H1 (cell line): ENCODE measurements around the gene PAIP2. TPM values are rescaled to one million over a fixed set of nuclear protein-coding genes. Genes with fewer than 3 reads are reported as not detected.

Source experiments
- CTCF ChIA-PET: fragments of 300-600 bp; sonication (Branson Sonifier 250); formaldehyde crosslinking; loops from one replicate; lab custom pipeline; 2021; ENCODE audit not compliant: partially characterized antibody; lab: Charles Lee
- POLR2A ChIA-PET: fragments of 300-600 bp; sonication (Branson Sonifier 250); formaldehyde crosslinking; loops from one replicate; lab custom pipeline; 2021; ENCODE audit warnings: inconsistent platforms; ENCODE audit not compliant: partially characterized antibody; lab: Charles Lee
- DNase-seq, 2 experiments: peaks; one replicate each; pipeline versions ENCODE4 v3.0.0 to v3.0.0-alpha.2; 2010 to 2022; ENCODE audit warnings: low spot score in 2 of 2, low read depth in 1 of 2, mixed read lengths in 1 of 2
- FAIRE-seq: peaks from 2 replicates; lab custom pipeline; 2011; peaks lifted over from hg19 to GRCh38; lab: Jason Lieb, UNC
- H2AFZ ChIP-seq: 2 replicates; pipeline ENCODE4 v1.8.1; 2012; ENCODE audit warnings: low read length, inconsistent platforms
- H2AK5ac ChIP-seq: 2 replicates; pipeline ENCODE4 v1.6.1; 2013; ENCODE audit warnings: low read depth, low read length
- H2BK120ac ChIP-seq: replicated peaks from 2 replicates; pipeline ENCODE3; 2013; ENCODE audit warnings: low read depth, low read length, inconsistent platforms
- H2BK12ac ChIP-seq: 2 replicates; pipeline ENCODE4 v1.6.1; 2013; ENCODE audit warnings: low read depth, low read length
- H2BK15ac ChIP-seq: 2 replicates; pipeline ENCODE4 v1.6.1; 2013; ENCODE audit warnings: low read length
- H2BK20ac ChIP-seq: 2 replicates; pipeline ENCODE4 v1.6.1; 2013; ENCODE audit warnings: low read length
- H2BK5ac ChIP-seq: 2 replicates; pipeline ENCODE4 v1.6.1; 2013; ENCODE audit warnings: low read depth, low read length
- H3K14ac ChIP-seq: 2 replicates; pipeline ENCODE4 v1.6.1; 2013; ENCODE audit warnings: inconsistent platforms; ENCODE audit not compliant: insufficient read length
- H3K18ac ChIP-seq: 2 replicates; pipeline ENCODE4 v1.6.1; 2013; ENCODE audit warnings: low read length; ENCODE audit errors: extremely low read depth
- H3K23ac ChIP-seq: 2 replicates; pipeline ENCODE4 v1.6.1; 2013; ENCODE audit warnings: inconsistent platforms; ENCODE audit not compliant: insufficient read length
- H3K23me2 ChIP-seq: 2 replicates; pipeline ENCODE4 v1.6.1; 2013; ENCODE audit warnings: low read depth, low read length
- H3K27ac ChIP-seq: 2 replicates; pipeline ENCODE4 v1.6.1; 2011; ENCODE audit warnings: low read depth, low read length, inconsistent platforms
- H3K27me3 ChIP-seq, 4 experiments: replicated peaks in 1 of 4; 1 replicate in 1 of 4; 2 replicates in 3 of 4; pipeline versions ENCODE4 v1.6.1 to v1.8.1; 2011 to 2013; ENCODE audit warnings: low read length in 3 of 4, mild to moderate bottlenecking in 3 of 4, inconsistent platforms in 2 of 4, mixed read lengths in 2 of 4, moderate library complexity in 1 of 4; ENCODE audit not compliant: control insufficient read depth in 3 of 4, insufficient read depth in 3 of 4; ENCODE audit errors: extremely low read depth in 1 of 4
- H3K36me3 ChIP-seq, 4 experiments: 2 replicates each; pipeline versions ENCODE4 v1.6.1 to v1.8.1; 2011 to 2013; ENCODE audit warnings: mild to moderate bottlenecking in 4 of 4, low read length in 3 of 4, moderate library complexity in 2 of 4, control low read depth in 1 of 4, inconsistent platforms in 1 of 4; ENCODE audit not compliant: insufficient read depth in 4 of 4, control insufficient read depth in 2 of 4
- H3K4ac ChIP-seq: replicated peaks from 2 replicates; pipeline ENCODE3; 2013; ENCODE audit warnings: low read length, low read depth, mixed read lengths, inconsistent platforms; ENCODE audit not compliant: insufficient read length
- H3K4me1 ChIP-seq, 4 experiments: replicated peaks in 1 of 4; 1 replicate in 1 of 4; 2 replicates in 3 of 4; pipeline versions ENCODE4 v1.6.1 to v1.8.1; 2011 to 2013; ENCODE audit warnings: low read length in 3 of 4, inconsistent platforms in 2 of 4, mixed read lengths in 1 of 4; ENCODE audit not compliant: insufficient read depth in 4 of 4, control insufficient read depth in 3 of 4
- H3K4me2 ChIP-seq, 2 experiments: 2 replicates each; pipeline versions ENCODE4 v1.6.1 to v1.8.1; 2011 to 2013; ENCODE audit warnings: low read depth in 2 of 2, low read length in 2 of 2, control low read depth in 1 of 2, inconsistent platforms in 1 of 2, mild to moderate bottlenecking in 1 of 2; ENCODE audit not compliant: insufficient read depth in 1 of 2
- H3K4me3 ChIP-seq, 4 experiments: fragments of 200-600, 300-600 bp in 1 of 4; sonication (generic), shearing (Covaris generic), sonication (Bioruptor Twin) in 1 of 4; 2 replicates each; pipeline versions ENCODE4 v1.5.1 to v1.8.1; 2011 to 2016; ENCODE audit warnings: low read length in 4 of 4, low read depth in 3 of 4, control low read depth in 2 of 4, inconsistent platforms in 2 of 4, mild to moderate bottlenecking in 2 of 4, mixed read lengths in 1 of 4, moderate library complexity in 1 of 4; ENCODE audit not compliant: insufficient read depth in 2 of 4; ENCODE audit errors: extremely low read depth in 1 of 4
- H3K56ac ChIP-seq: replicated peaks from 2 replicates; pipeline ENCODE3; 2013; ENCODE audit warnings: low read depth, mild to moderate bottlenecking, mixed read lengths, low read length, inconsistent platforms; ENCODE audit not compliant: insufficient read length
- H3K79me1 ChIP-seq: 2 replicates; pipeline ENCODE4 v1.6.1; 2013; ENCODE audit warnings: low read depth, low read length, control low read depth
- H3K79me2 ChIP-seq, 2 experiments: 2 replicates each; pipeline versions ENCODE4 v1.6.1 to v1.8.1; 2012 to 2013; ENCODE audit warnings: low read length in 2 of 2, mild to moderate bottlenecking in 2 of 2, inconsistent platforms in 1 of 2; ENCODE audit not compliant: insufficient read depth in 2 of 2, control insufficient read depth in 1 of 2
- H3K9ac ChIP-seq, 4 experiments: replicated peaks in 1 of 4; 1 replicate in 1 of 4; 2 replicates in 3 of 4; pipeline versions ENCODE4 v1.6.1 to v1.8.1; 2011 to 2013; ENCODE audit warnings: low read depth in 3 of 4, low read length in 3 of 4, control low read depth in 2 of 4, mild to moderate bottlenecking in 2 of 4, moderate library complexity in 2 of 4, inconsistent platforms in 1 of 4; ENCODE audit errors: extremely low read depth in 1 of 4
- H3K9me3 ChIP-seq, 2 experiments: 2 replicates each; pipeline versions ENCODE4 v1.6.1 to v1.8.1; 2012 to 2013; ENCODE audit warnings: mild to moderate bottlenecking in 2 of 2, moderate library complexity in 2 of 2, control low read depth in 1 of 2, inconsistent platforms in 1 of 2, low read depth in 1 of 2, low read length in 1 of 2, mixed read lengths in 1 of 2; ENCODE audit not compliant: insufficient read depth in 2 of 2
- H4K20me1 ChIP-seq, 2 experiments: replicated peaks in 1 of 2; 2 replicates each; pipeline versions ENCODE3 to v1.8.1; 2011 to 2013; ENCODE audit warnings: inconsistent platforms in 2 of 2, low read length in 2 of 2, mild to moderate bottlenecking in 1 of 2; ENCODE audit not compliant: insufficient read depth in 2 of 2, control insufficient read depth in 1 of 2
- H4K5ac ChIP-seq: 2 replicates; pipeline ENCODE4 v1.6.1; 2013; ENCODE audit warnings: low read length, low read depth, mixed read lengths, inconsistent platforms; ENCODE audit not compliant: insufficient read length
- H4K8ac ChIP-seq: 2 replicates; pipeline ENCODE4 v1.8.0; 2013; ENCODE audit warnings: mild to moderate bottlenecking, moderate library complexity, low read length, inconsistent platforms; ENCODE audit not compliant: insufficient read depth; ENCODE audit errors: extremely low read depth
- H4K91ac ChIP-seq: replicated peaks from 2 replicates; pipeline ENCODE3; 2013; ENCODE audit warnings: low read length, mixed read lengths, inconsistent platforms; ENCODE audit not compliant: insufficient read length
- SIX5 ChIP-seq: IDR thresholded peaks from 2 replicates; pipeline ENCODE4 v1.6.1; 2011; ENCODE audit warnings: mild to moderate bottlenecking, low read depth, low read length
- WGBS, 2 experiments: shearing (Covaris generic) in 1 of 2; methylation state at CpG; one replicate each; pipeline versions ENCODE4 v1.1.6 to v1.1.7; 2013 to 2015; ENCODE audit warnings: low lambda C conversion rate in 2 of 2, mixed read lengths in 2 of 2, inconsistent platforms in 1 of 2, low coverage in 1 of 2, missing lambda C conversion rate in 1 of 2; ENCODE audit not compliant: insufficient replicate concordance in 2 of 2, insufficient coverage in 1 of 2, insufficient read length in 1 of 2; ENCODE audit errors: extremely low coverage in 1 of 2, missing lambda C conversion rate in 1 of 2; 5-methylcytosine and 5-hydroxymethylcytosine counted together
- polyA plus RNA-seq, 7 experiments: library from polyadenylated mRNA; depleted of rRNA in 3 of 7; stranded (reverse) in 5 of 7; unstranded in 2 of 7; fragments of >200 nt in 5 of 7; fragments of 200-250 nt in 2 of 7; gene quantifications; 1 replicate in 5 of 7; 2 replicates in 1 of 7; 4 replicates in 1 of 7; pipeline versions ENCODE4 v1.2.1 to v1.2.3, GENCODE V29; 2011 to 2013; ENCODE audit warnings: missing spikeins in 2 of 7, mixed read lengths in 2 of 7
- total RNA-seq: library from RNA; stranded (reverse); fragmentation: NEBNext Ultra II Directional; extraction: Animal tissue kit (Norgen Biotek cat#: 25700); gene quantifications from 2 replicates; pipeline ENCODE4 v1.2.1, GENCODE V29; 2021

PAIP2 gene
- total and polyA plus RNA-seq, 2 of the 8 experiments (the other 6 are each of a cell fraction or from before 2014, with no cell fraction given), result 87.6 to 162 TPM

DNA sequence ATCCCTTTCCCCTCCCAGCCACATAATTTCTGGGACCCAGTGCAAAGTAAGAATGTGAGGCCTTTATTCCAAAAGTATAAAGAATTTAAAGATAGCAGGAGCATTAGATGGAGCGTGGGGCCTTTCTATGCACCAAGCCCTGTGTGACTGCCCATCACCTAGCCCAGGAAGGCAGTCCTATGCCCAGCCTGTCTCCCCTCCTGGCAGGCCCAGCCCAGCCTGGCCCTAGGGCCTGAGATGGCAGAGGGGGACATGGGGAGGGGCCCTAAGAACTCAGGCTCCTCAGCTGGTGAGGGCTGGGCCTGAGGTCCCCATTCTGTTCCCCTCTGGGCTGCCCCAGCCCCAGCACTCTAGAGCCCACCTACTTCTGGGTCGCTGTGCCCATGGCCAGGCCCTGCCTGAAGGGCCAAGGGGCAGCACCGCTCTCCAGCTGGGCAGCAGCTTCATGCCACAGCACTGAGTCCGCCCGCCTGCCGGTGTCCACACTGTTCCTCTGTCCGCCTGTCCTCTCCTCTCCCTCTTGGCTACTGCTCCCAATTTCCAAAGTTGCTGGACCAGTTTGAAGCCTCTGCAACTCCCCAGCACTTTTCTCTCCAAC lies 42.4 kb downstream of the PAIP2 start:
- Histone ChIP-seq H3K4me3 (no peak overlapping the region), H3K18ac (no peak overlapping the region), H4K91ac (no peak overlapping the region), H3K56ac (no peak overlapping the region), H3K27ac (no peak overlapping the region), H3K79me1 (no peaks in the 10 kb centered on the region; the same call in 1 of the 2 replicates), H2BK12ac (no peak overlapping the region), H3K27me3 (no peaks in the 10 kb centered on the region), H3K23me2 (no peaks in the 10 kb centered on the region), H2BK5ac (no peak overlapping the region), H4K8ac (no peak overlapping the region; the same call in 1 of the 2 replicates), H4K5ac (no peak overlapping the region), H3K36me3 (no peaks in the 10 kb centered on the region), H3K14ac (no peak overlapping the region), H2AK5ac (no peak overlapping the region), H2BK120ac (no peak overlapping the region), H3K4me2 (no peak overlapping the region), H2BK15ac (no peak overlapping the region), H3K79me2 (no peaks in the 10 kb centered on the region), H2BK20ac (no peak overlapping the region), H3K23ac (no peak overlapping the region), H3K4me1 (peaks cover 3 to 11% (median 10%) of the 10 kb centered on the region in 4 experiments), H3K9ac (no peak overlapping the region), H3K4ac (no peak overlapping the region), H3K9me3 (no peaks in the 10 kb centered on the region), H4K20me1 (peaks cover 0 to 2% of the 10 kb centered on the region in 2 experiments), H2AFZ (no peak overlapping the region)
- no peak for FAIRE-seq
- WGBS, 2 experiments, result 78% methylated on average over 7 of the region's 7 CpGs; no CpG with 5 or more reads in 1 of the 2 experiments
- ChIA-PET CTCF (interaction anchor here (1.2 kb wide), 1 partner anchor 251 kb away, joined by 3 read pairs; no protein-coding TSS in a partner anchor), POLR2A (interaction anchor here (1.1 kb wide), 1 partner anchor 42 kb away, joined by 3 read pairs; the partner anchor contains the start of gene PAIP2)
- no peak for DNase-seq
- TF ChIP-seq SIX5, result no peak
